Stimulated activated CD8-positive, alpha-beta memory T cell treated with anti-CD3 and anti-CD28 coated beads, Interleukin-2, amount 100 ng/mL, for 1 hour (primary cell): ENCODE measurements around the gene SLC5A3.

ENCODE experiments used
- DNase-seq, 2 donors: peaks; one replicate each; pipeline ENCODE4 v3.0.0-alpha.2; 2020; ENCODE audit warnings: low read depth in 2 of 2

Gene SLC5A3

DNA sequence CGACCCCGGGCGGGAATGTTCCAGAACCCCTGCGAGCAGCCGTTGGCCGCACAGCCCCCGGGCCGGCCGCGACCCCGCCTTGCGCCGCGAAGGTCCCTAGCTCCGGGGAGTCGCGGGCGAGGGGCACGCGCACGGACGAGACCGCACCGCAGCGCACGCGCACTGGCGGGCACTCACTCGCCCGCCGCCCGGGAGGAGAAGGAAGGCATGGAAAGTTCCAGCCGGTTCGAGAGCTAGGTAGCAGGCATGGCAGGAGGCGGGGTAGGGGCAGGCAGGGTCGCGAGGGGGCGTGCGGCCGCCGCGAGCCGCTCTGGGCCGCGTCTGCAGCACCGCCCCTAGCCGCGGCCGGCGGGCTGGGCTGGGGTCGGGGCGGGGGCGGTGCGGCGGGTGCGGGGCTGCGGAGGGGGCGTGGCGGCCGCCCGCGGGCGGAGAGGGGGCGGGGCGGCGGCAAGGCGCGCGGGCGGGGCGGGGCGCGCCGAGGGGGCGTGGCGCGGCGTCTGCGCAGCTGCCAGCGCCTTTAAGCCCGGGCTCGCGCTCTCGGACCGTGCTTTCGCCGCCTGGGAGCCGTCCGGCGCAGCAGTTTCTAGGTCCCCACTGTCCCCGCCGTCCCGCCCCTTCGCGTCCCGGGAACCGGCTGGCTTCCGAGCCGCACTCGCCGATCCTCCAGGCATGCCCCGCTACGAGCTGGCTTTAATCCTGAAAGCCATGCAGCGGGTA is at the start of gene SLC5A3, which contains the start of gene MRPS6:
Gene SLC5A3 (plus strand): TSS at position 547 of the 717 bp plus-strand sequence. CDS start 21,621 bp downstream, outside the sequence.
Gene MRPS6 (plus strand): TSS at position 547 of the 717 bp plus-strand sequence. CDS start 123 bp downstream, at position 670.
- peak; percentile 51 to 61 for DNase-seq

DNA sequence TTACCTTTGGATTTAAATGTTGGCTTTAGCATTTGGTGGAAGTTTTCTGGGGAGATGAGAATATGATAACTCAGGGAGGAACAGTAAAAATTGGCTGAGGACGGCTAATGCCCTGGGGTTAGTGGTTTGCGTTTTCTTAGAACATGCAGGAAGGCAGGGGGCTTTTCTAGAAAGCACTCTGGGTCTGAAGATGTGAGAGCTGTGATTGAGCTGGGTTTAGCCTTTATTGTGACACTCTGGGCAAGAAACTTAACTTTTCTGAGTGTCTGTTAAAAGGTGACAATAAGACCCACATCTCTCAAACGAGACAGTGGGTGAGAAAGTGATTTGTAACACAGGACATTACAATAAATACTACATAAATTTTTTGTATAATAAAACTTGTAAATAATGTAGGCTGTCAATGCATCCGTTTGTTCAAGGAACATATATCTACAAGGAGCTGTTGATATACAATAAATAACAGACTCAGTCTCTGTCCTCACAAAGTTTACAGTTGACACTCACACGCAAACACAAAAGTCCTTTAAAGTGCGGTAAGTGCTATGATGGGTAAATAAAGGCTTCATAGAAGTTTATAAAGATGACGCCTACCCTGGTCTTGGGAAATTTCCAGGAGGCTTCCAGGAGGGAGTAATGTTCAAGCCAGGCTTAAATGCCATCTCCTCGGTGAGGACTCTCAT is 49.5 kb upstream of the SLC5A3 start:
- no peak for DNase-seq

DNA sequence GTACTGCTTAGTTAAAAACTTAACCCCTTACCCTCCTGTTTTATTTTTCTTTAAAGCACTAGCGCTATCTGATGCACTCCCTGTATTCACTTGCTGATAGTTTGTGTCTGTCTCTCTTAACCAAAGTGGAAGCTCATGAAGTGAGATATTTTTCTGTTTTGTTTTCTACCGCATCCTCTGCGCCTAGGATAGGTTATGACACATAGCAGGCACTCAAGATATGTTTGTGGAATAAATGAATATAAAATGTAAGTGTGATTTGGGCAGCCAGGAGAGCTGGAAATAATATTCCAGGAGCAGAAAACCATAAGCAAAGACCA is 49.0 kb upstream of the SLC5A3 start:
- no peak for DNase-seq

DNA sequence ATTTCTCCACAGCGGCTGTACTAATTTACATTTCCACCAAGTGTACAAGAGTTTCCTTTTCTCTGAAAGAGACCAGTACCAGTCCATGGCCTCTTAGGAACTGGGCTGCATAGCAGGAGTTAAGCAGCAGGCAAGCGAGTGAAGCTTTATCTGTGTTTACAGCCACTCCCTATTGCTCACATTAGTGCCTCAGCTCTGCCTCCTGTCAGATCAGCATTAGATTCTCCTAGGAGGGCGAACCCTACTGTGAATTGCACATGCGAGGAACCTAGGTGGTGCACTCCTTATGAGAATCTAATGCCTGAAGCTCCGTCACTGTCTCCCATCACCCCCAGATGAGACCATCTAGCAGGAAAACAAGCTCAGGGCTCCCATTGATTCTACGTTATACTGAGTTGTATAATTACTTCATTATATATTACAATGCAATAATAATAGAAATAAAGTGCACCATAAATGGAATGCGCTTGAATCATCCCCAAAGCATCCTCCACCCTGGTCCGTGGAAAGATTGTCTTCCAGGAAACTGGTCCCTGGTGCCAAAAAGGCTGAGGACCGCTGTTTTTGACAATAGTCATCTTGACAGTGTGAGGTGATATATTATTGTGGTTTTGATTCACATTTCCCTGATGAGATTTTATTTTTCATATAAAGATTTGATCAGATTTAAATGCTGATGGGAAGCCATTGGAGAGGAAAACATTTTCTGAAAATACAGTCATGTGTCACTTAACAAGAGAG is 45.5 kb upstream of the SLC5A3 start:
- DNase-seq: no peak

DNA sequence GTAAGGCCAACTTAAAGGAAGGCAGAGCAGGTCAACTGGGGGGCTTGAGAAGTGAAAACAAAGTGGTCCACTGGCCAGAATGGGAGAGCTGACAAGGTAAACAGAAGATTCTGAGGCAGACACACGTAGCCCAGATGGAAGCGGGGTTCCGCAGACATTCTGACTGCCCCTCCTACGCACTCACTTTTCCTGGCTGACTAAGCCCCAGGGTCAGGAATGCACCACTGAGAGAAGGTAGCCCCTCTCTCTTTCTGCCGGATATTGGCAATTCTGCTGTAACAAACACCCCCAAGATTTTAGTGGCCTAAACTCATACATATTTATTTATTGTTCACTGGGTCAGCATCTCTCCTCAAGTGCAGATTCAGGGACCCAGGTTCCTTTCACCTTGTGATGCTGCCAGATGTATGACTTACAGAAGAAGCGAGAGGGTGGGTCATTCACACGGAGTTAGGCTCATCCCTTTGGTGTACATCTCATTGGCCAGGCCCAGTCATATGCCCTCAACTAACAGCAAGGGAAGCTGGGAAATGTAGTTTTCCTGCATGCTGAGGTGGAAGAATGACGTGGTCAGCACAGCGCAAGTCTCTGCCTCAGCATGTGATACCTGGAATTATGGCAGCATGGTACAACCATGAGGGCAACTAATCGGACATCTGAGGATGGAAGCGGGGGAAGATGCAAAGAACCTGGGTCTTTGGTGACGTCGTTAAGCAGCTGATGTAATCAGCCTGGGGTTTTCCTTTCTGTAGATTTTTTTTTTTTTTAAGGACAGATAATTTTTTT is 43.4 kb upstream of the SLC5A3 start:
- no peak for DNase-seq

DNA sequence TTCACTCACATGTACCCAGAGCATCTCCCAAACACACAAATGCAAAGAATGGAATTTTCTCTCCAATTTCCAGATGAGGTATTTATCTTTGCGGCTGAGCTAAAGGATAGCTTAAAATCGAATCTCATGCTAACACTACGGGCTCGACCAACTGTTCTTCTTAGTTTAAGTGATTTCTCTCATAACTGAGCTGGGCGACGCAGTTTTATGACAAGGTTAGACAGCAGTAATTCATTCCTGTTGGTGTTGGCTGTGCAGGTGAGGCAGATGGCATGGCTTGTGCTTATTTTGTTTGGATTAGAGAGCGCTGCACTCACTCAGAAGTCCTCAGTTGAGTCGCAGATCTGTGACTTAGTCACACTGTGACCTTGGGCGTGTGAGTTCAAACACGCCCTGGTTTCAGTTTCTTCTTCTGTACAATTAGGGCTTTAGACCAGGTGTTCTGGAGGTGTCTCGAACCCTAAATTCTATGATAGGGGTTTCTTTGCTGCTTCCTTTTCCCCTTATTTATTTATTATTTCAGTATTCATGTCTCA is 41.5 kb upstream of the SLC5A3 start:
- no peak for DNase-seq

DNA sequence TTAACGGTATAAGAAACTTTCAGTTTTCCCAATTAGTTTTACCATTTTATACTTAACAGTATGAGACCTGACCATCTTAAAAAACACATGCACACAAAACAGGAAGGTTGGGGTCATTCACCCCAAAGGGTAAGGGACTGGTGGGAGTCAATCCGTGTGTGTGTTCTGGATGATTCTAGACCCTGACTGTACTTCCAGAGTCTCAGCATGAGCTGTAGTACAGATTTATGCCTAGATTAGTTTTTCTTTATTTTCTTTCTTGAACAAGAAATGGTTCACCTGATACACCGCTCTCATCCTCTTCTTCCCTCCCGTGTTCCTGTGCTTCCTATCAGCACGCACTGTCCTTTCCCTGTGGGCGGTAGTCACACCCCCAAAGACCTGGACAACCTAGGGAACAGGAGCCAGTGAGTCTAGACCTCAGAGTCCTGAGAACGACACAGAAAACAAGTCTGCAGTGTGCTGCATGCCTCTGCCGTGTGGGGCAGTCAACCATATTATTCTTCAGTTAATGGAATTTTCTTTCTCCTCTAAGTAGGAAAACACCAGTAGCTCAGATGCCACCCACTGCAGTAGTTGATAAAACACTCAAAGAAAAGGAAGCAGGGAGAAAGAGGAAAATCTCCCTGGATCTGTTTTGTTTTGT is 38.9 kb upstream of the SLC5A3 start:
- no peak for DNase-seq

DNA sequence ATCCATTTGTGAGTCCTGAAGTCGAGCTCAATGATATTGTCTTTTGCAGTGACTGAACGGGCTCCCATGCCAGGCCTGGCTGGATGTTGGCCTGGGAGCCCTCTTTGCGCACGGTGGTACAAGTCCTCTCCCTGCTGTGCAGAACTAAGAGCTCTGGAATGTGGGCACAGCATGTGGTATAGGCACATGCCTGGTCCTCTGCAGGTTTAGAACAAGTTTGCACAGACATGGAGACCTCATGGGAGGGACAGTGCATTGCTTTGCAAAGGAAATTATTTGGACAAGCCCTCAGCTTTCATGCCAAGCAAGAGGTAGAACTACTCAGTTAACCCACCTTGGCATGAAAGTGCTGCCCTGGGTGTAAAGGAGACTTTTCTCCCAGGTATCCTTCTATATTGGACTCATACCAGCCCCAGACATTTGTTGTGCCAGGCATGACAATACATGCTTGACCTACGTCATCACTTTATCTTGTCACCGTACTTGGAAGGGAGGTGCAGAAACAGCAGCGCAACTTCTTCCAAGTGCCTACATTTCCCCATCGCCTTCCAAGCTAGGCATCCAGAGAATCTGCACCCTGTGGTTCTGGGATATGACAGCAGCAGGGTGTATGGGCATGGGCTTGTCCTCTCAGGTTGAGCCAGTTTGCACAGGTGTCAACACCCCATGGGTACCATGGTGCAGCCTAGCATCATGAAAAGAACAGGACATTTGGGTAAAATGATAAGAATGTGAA is 37.6 kb upstream of the SLC5A3 start:
- DNase-seq: no peak

DNA sequence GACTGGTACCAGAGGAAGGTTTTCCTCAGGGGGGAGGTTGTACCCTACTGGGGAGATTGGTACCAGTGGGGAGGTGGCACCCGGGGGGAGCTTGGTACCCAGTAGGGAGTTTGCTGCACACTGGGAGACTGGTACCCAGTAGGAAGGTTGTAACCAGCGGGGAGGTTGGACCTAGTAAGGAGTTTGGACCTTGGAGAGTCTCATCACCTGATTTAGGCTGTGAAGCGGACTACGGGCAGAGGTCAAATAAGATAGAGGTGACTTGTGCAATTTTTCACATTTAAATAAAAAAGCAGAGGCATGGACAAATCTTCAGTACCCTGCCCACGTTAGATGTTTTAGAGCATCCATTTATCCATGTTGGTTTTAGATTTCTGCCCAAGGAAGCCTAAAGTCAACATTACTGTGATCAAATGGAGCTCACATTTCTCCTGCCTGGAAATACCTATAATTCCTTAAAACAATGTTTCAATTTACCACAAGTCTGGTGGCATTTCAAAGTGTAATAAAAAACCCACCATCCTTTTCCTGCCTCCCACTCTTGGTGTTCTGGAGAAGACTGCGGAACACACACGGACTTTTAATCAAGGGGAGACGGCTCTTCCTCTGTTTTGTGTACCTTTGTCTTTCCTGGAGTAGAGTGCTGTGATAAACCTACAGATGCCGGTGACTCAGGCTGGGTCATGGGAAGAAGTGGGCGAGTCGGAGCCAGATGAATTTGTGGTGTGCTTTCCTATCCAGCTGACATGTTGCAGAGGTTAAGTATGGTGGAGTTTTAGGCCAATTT is 36.2 kb upstream of the SLC5A3 start:
- DNase-seq: no peak

DNA sequence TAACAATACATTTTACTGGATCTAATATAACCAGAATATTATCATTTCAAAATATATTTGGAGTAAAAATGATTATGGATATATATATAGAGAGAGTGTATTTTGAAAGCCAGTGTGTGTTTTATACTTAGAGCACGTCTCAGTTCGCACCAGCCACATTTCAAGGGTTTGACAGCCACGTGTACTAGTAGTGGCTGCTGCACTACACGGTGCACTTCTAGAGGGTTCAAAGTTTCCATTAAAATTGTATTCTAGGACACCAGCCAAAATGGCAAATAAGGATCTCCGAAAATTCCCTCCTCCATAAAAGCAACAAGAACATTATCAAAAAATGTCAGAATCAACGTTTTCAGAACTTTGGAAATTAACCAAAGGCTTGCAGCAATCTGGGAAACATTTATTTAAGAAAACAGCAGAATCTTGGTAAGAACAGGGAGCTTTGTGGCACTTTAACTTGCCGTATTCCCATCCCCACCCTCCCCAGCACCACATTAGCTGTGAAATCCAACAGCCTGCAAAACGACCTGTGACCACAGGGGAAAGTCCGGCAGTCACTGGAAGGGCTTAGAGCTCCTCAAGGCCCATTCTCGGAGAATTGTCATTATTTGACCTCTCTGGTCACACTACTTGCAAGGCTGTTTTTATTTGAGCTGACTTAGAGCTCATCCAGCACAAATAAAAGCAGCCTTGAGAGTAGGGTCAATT is 33.5 kb upstream of the SLC5A3 start:
- DNase-seq: no peak

DNA sequence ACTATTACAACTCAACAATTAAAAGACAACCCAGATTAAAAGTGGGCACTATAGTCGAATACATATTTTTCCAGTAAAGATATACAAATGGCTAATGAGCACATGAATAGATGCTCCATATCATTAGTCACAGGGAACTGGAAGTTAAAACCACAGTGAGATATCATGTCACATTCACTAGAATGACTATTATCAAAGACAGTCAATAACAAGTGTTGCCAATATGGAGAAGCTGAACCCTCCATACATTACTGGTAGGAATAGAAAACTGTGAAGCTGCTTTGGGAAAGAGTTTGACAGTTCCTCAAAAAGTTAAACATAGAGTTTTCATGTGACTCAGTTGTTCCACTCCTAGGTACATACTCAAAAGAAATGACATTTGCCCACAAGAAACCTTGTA is 30.6 kb upstream of the SLC5A3 start:
- no peak for DNase-seq

DNA sequence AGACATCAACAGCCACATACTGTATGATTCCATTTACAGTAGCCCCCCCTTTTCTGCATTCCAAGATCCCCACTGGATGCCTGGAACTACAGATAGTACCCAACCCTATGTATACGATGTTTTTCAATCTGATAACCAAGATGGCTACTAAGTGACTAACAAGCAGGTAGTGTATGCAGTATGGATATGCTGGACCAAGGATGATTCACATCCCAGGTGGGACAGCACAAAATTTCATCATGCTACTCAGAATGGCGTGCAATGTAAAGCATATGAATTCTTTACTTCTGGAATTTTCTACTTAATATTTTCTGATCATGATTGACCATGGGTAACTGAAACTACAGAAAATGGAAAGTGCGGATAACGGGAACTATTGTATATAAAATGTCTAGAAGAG is 30.0 kb upstream of the SLC5A3 start:
- no peak for DNase-seq

DNA sequence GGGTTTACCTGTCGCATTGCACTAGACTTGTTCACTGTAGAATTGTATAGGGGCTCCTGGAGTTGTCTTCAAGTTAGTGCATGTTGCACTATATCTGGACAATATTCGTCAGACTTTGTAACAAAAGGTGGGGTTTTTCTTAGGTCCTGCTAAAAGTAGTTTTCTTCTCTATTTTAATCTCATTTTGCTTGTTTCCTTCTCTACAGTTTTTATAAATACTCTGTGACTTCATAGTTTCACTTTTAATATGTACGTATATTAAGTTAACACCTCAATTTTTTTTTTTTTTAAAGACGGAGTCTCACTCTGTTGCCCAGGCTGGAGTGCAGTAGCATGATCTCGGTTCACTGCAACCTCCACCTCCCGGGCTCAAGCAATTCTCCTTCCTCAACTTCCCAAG is 26.5 kb upstream of the SLC5A3 start:
- DNase-seq: no peak

DNA sequence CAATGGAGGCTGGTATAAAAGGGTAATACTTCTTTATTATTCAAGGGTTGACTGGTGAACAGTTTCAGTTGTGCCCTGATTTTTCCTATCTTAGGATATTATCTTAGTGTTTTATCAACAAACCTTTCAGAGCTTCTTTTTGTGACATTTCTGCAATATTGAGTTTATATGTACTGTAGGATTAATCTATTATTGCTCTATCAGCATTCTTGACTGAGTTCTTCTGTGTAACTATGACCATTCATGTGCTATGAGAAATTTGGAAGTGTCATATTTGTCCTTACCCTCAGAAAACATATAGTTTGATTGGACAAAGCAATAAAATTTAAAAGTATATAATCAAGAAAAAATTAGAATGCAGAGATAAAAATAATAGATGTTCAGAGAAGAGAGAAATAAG is 25.5 kb upstream of the SLC5A3 start:
- DNase-seq: no peak

DNA sequence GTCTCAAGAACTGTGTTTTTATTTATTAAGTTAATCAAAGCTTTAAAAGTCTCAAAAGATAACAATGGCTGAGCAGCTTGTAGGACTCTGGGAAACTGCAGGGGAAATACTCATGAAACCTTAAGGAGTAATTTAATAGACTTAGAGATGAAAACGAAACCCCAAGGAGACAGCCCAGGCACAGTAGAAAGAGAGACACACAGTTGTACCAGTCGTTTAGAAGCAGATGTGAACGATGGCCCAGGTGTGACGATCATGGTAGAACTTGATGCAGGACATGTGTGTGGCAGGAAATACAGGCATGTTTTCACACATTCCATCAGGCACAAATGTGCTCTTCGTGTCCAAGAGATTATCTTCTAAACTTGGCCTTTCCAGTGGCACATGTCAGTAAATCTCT is 21.2 kb upstream of the SLC5A3 start:
- no peak for DNase-seq

DNA sequence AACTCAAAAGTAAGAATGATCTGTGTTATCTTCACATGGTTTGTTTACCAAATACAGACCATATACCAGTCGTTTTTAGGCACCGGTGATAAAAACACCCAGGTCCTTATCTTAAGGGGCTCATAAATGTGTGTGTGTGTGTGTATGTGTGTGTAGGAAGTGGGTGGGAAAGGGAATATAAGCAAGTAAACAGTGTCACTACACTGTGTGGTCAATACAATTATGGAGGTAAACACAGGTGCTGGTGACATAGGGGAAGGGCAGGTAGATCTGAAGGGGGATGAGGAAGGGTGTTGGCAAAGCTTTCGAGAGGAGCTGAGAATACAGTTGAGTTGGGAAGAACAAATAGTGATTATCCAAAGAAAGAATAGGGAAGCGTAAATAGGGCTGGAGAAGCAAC is 19.1 kb upstream of the SLC5A3 start:
- no peak for DNase-seq

DNA sequence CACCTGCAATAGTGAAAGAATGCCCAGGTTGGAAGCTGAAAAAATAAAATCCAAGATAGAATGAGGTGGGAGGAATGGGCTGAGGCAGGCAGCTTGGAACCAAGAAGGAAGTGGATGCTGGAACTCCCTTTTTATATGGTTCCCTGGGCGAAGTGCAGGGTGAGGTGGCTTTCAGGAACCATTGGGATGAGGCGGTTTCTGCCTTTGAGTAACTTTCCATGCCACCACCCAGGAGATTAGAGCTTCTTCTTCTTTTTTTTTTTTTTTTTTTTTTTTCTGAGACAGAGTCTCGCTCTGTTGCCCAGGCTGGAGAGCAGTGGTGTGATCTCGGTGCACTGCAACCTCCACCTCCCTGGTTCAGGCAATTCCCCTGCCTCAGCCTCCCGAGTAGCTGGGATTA is 17.8 kb upstream of the SLC5A3 start:
- no peak for DNase-seq

DNA sequence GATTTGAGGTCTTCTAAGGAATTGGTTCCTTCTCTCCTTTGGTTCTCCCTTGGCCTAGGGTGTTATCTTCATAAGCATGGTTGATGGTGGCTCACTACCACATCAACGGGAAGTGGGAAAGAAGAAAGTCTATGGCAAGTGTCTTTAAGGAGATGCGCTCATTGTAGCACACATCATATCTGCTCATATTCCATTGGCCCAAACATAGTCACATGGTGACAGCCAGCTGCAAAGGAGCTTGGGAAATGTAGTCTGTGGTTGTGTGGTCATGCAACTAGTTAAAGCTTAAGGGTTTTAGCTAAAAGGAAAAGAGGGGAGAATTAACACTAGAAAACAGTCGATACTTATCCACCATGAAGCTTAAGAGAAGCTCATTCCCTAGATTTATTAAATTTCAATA is 11.4 kb upstream of the SLC5A3 start:
- no peak for DNase-seq

DNA sequence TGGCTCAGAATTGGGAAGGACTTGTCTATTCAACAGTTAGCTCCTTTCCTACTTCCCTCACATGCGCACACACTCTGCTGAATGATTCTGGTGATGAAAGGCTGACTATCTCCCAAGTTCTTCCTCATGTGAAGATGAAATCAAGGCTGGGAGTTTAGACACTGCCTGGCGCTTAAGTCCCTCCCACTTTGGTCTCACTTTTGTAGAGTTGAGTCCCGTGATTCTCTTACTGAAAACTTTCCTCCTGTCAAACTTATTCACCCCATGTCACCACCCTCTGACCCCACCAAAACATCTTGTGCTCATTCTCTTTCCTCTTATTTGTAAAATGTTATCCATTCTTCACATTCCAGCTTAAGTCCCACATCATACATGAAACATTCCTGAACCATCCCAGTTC is 8.4 kb upstream of the SLC5A3 start:
- DNase-seq: no peak
